Hepatocyte (in vitro differentiated cells): ENCODE data around the gene CLDN18. TPM values are rescaled to one million over a fixed set of nuclear protein-coding genes. Genes with fewer than 3 reads are reported as not detected.

Experiments used
- DNase-seq: peaks from one replicate; pipeline ENCODE4 v3.0.0-alpha.2; 2016; ENCODE audit warnings: low spot score
- H2AFZ ChIP-seq: fragments of 200-600 bp; sonication (generic); 2 replicates; pipeline ENCODE4 v1.6.0; 2016; ENCODE audit warnings: antibody characterized with exemption, mild to moderate bottlenecking
- H3K27ac ChIP-seq: fragments of 200-600 bp; sonication (generic); 2 replicates; pipeline ENCODE4 v1.5.1; 2016; ENCODE audit warnings: mild to moderate bottlenecking
- H3K27me3 ChIP-seq: fragments of 200-600 bp; sonication (generic); 2 replicates; pipeline ENCODE4 v1.6.1; 2016
- H3K36me3 ChIP-seq: fragments of 200-600 bp; sonication (generic); replicated peaks from 2 replicates; pipeline ENCODE4 v1.5.1; 2016; ENCODE audit warnings: low read depth; ENCODE audit not compliant: insufficient read depth
- H3K4me1 ChIP-seq: fragments of 200-600 bp; sonication (generic); 2 replicates; pipeline ENCODE4 v1.5.1; 2016; ENCODE audit warnings: mild to moderate bottlenecking, moderate library complexity; ENCODE audit not compliant: insufficient read depth
- H3K4me2 ChIP-seq: fragments of 200-600 bp; sonication (generic); 2 replicates; pipeline ENCODE4 v1.6.0; 2016
- H3K4me3 ChIP-seq: fragments of 200-600 bp; sonication (generic); 2 replicates; pipeline ENCODE4 v1.5.1; 2016; ENCODE audit warnings: mild to moderate bottlenecking
- H3K79me2 ChIP-seq: fragments of 200-600 bp; sonication (generic); 2 replicates; pipeline ENCODE4 v1.6.0; 2017; ENCODE audit warnings: mild to moderate bottlenecking
- H3K9me2 ChIP-seq: fragments of 200-600 bp; sonication (generic); replicated peaks from 2 replicates; pipeline ENCODE4 v1.6.0; 2017; ENCODE audit warnings: mild to moderate bottlenecking; ENCODE audit not compliant: insufficient read depth
- H3K9me3 ChIP-seq: fragments of 200-600 bp; sonication (generic); 2 replicates; pipeline ENCODE4 v1.5.1; 2016; ENCODE audit warnings: low read depth, mild to moderate bottlenecking
- H4K20me1 ChIP-seq: fragments of 200-600 bp; sonication (generic); 2 replicates; pipeline ENCODE4 v1.6.0; 2016; ENCODE audit warnings: mild to moderate bottlenecking; ENCODE audit not compliant: insufficient read depth, poor library complexity, severe bottlenecking
- EZH2 ChIP-seq: fragments of 200-600 bp; sonication (generic); IDR thresholded peaks from 2 replicates; pipeline ENCODE4 v1.6.1; 2016; ENCODE audit warnings: antibody characterized with exemption, mild to moderate bottlenecking, borderline replicate concordance
- EZH2phosphoT487 ChIP-seq: fragments of 200-600 bp; sonication (generic); IDR thresholded peaks from one replicate; pipeline ENCODE4 v1.6.1; 2018; ENCODE audit warnings: antibody characterized with exemption, mild to moderate bottlenecking, low read depth, moderate library complexity; ENCODE audit not compliant: unreplicated experiment, severe bottlenecking
- WGBS: methylation state at CpG from one replicate; pipeline ENCODE4 v1.1.6; 2016; ENCODE audit warnings: low lambda C conversion rate; ENCODE audit errors: missing lambda C conversion rate; 5-methylcytosine and 5-hydroxymethylcytosine counted together
- polyA plus RNA-seq: library from polyadenylated mRNA; unstranded; fragments of >200 nt; fragmentation: Nextera tagmentation; extraction: Ambion mirVana; gene quantifications from 2 replicates; pipeline ENCODE4 v1.2.1, GENCODE V29; 2016
- total RNA-seq: library from RNA; depleted of rRNA; stranded (reverse); fragments of >200 nt; gene quantifications from 2 replicates; pipeline ENCODE4 v1.2.3, GENCODE V29; 2014
- TF ChIP-seq, protein P1 (sequence below): fragments of 200-600 bp; sonication (generic); IDR thresholded peaks from 2 replicates; pipeline ENCODE4 v1.5.1; 2016; ENCODE audit warnings: antibody characterized with exemption, mild to moderate bottlenecking; ENCODE audit not compliant: poor library complexity

CLDN18 gene
- total and polyA plus RNA-seq, 2 experiments from 2014 or later = 36.4 to 73.0 TPM

DNA sequence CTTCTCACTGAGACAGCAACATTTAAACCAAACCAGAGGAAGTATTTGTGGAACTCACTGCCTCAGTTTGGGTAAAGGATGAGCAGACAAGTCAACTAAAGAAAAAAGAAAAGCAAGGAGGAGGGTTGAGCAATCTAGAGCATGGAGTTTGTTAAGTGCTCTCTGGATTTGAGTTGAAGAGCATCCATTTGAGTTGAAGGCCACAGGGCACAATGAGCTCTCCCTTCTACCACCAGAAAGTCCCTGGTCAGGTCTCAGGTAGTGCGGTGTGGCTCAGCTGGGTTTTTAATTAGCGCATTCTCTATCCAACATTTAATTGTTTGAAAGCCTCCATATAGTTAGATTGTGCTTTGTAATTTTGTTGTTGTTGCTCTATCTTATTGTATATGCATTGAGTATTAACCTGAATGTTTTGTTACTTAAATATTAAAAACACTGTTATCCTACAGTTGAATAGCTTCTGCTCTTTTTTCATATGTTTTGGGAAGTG is 23.3 kb downstream of the CLDN18 start:
- Histone ChIP-seq H3K4me1 (no peaks in the 10 kb centered on the region), H3K9me2 (no peaks in the 10 kb centered on the region), H4K20me1 (no peaks in the 10 kb centered on the region), H3K79me2 (no peaks in the 10 kb centered on the region), H3K27me3 (no peaks in the 10 kb centered on the region), H3K9me3 (no peaks in the 10 kb centered on the region), H2AFZ (no peak overlapping the region), H3K4me3 (no peak overlapping the region), H3K36me3 (no peaks in the 10 kb centered on the region), H3K4me2 (no peak overlapping the region), H3K27ac (no peak overlapping the region)
- TF ChIP-seq, protein P1, sequence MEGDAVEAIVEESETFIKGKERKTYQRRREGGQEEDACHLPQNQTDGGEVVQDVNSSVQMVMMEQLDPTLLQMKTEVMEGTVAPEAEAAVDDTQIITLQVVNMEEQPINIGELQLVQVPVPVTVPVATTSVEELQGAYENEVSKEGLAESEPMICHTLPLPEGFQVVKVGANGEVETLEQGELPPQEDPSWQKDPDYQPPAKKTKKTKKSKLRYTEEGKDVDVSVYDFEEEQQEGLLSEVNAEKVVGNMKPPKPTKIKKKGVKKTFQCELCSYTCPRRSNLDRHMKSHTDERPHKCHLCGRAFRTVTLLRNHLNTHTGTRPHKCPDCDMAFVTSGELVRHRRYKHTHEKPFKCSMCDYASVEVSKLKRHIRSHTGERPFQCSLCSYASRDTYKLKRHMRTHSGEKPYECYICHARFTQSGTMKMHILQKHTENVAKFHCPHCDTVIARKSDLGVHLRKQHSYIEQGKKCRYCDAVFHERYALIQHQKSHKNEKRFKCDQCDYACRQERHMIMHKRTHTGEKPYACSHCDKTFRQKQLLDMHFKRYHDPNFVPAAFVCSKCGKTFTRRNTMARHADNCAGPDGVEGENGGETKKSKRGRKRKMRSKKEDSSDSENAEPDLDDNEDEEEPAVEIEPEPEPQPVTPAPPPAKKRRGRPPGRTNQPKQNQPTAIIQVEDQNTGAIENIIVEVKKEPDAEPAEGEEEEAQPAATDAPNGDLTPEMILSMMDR = no peak
- no peak for TF ChIP-seq EZH2
- no peak for TF ChIP-seq EZH2phosphoT487
- 97% methylated on average over 2 of the region's 2 CpGs for WGBS
- DNase-seq = no peak

DNA sequence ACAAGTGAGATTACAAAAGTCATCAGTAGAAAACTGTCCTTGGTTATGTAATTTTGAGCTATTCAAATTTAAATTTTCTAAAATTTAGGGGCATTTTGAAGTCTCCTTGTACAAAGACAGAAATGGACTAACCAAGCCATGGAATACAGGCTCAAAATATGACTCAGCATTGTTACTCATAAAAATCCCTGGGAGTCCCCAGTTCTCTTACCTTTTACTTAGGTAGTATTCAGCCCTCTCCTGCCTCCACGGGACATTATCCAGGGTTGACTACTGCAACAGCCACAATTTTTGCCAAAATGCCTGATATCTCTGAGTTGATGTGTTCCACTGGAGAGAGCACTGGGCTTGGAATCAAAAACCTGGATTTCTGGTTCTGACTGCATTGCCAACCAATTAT is 25.0 kb downstream of the CLDN18 start:
- Histone ChIP-seq H3K36me3 (no peaks in the 10 kb centered on the region), H3K4me3 (no peak overlapping the region), H3K27ac (no peak overlapping the region), H2AFZ (no peak overlapping the region), H3K27me3 (no peaks in the 10 kb centered on the region), H4K20me1 (no peaks in the 10 kb centered on the region), H3K4me1 (no peaks in the 10 kb centered on the region), H3K9me2 (no peaks in the 10 kb centered on the region), H3K9me3 (no peaks in the 10 kb centered on the region), H3K79me2 (no peaks in the 10 kb centered on the region), H3K4me2 (no peak overlapping the region)
- TF ChIP-seq, protein P1 = no peak
- TF ChIP-seq EZH2 = no peak
- TF ChIP-seq EZH2phosphoT487 = no peak
- DNase-seq = no peak
- 85% methylated on average over 1 of the region's 1 CpG for WGBS

DNA sequence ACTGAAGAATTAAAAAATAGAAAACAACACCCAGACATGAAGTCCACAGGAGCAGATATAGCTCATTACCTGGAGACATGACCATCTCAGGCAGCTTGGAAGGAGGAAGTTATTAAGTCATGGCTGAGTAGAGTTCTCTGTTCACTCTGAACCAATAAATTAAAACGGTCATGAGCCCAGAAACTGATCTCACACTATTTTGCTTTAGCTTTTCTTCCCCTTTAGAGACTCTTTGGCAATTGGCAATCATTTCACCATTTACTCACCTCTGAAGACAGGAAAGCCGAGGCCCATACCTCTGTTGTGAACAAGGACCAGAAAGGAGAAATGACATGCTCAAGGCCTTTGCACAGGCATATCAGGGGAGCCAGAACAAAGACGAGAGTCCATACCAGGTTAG is 26.6 kb downstream of the CLDN18 start:
- H2AFZ ChIP-seq = no peak overlapping the region
- no peaks in the 10 kb centered on the region for H3K4me1 ChIP-seq
- no peak overlapping the region for H3K27ac ChIP-seq
- H3K4me3 ChIP-seq = no peak overlapping the region
- H3K9me2 ChIP-seq = no peaks in the 10 kb centered on the region
- H3K36me3 ChIP-seq = no peaks in the 10 kb centered on the region
- H3K9me3 ChIP-seq = no peaks in the 10 kb centered on the region
- no peaks in the 10 kb centered on the region for H3K79me2 ChIP-seq
- DNase-seq = no peak
- 61% methylated on average over 3 of the region's 3 CpGs for WGBS
- no peak overlapping the region for H3K4me2 ChIP-seq
- H3K27me3 ChIP-seq = no peaks in the 10 kb centered on the region
- no peaks in the 10 kb centered on the region for H4K20me1 ChIP-seq
- TF ChIP-seq, protein P1 = no peak
- no peak for TF ChIP-seq EZH2
- no peak for TF ChIP-seq EZH2phosphoT487
